ENCODE measurements around the gene ZNF701. TPM values are rescaled to one million over a fixed set of nuclear protein-coding genes. Genes with fewer than 3 reads are reported as not detected.
"Not testable (repeated sequence)": the region's sequence is repeated elsewhere in the genome, so short reads cannot be mapped to it uniquely, and the experiment has no call there.

Gene ZNF701
- polyA plus RNA-seq, 1 experiment = 8.2 TPM

DNA sequence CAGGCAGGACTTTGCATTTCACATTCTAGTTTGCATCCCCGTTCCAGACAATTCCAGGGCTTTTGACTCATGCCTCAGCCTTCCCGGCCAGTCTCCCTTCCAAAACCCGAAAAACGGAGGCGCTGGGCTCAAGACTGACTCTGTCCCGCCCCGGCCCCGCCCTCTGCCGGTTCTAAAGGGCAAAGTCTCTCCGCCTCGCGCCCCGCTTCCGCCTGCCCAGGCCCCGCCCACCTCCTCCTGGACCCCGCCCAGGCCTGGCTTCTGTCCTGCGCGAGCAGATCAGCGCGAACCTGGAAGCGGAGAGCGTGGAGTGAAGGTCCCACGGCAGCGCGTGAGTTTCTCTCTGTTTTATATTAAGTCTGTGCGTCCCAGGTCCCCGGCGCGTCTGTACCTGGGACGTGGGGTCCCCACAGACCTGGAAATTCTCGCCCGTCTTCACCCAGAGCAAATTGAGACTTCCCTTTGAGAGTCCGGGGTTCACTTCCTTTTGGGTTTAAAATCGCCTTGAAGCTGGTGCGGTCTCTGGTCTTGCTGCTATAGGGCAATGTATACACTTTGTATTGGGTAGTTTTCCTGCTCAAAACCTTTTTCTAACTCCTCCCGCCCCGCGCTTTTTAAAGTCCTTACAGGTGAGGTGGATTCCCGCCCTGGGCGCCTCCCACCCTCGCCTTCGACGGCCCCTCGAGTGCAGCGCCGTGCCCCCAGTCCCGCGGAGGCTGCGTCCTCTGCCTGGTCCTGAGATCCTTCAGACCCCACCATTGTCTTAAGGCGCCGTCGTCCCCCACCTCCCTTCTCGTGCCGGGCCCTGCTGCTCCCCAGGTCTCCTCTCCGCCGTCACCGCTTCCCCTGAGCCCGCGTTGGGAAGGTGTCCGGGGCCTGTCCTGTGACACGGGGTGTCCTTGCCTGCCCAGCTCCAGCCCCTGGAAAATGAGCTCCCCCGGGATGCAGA lies 31.2 kb downstream of the ZNF701 start:
- TF ChIP-seq, protein P1, sequence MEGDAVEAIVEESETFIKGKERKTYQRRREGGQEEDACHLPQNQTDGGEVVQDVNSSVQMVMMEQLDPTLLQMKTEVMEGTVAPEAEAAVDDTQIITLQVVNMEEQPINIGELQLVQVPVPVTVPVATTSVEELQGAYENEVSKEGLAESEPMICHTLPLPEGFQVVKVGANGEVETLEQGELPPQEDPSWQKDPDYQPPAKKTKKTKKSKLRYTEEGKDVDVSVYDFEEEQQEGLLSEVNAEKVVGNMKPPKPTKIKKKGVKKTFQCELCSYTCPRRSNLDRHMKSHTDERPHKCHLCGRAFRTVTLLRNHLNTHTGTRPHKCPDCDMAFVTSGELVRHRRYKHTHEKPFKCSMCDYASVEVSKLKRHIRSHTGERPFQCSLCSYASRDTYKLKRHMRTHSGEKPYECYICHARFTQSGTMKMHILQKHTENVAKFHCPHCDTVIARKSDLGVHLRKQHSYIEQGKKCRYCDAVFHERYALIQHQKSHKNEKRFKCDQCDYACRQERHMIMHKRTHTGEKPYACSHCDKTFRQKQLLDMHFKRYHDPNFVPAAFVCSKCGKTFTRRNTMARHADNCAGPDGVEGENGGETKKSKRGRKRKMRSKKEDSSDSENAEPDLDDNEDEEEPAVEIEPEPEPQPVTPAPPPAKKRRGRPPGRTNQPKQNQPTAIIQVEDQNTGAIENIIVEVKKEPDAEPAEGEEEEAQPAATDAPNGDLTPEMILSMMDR (IDR thresholded peaks at IDR 0.05; ENCODE audit: low read depth, low read length) = peak; percentile 38; the same call in 1 of the 2 replicates
- POLR2A ChIA-PET = no interaction called here
- Histone ChIP-seq H3K27ac (ENCODE audit: low read depth, low read length) (peak overlapping the region; percentile 52), H3K4me3 (ENCODE audit: low read depth, low read length) (peak overlapping the region; percentile 60), H3K27me3 (ENCODE audit: control insufficient read depth, insufficient read depth, low read length) (no peaks in the 10 kb centered on the region), H3K9me3 (ENCODE audit: control insufficient read depth, insufficient read depth, low read length) (peaks cover 34% of the 10 kb centered on the region)
- peak; percentile 74 for DNase-seq (ENCODE audit: low read depth, low spot score)
- CTCF ChIA-PET = interaction anchor here (0.8 to 1.6 kb wide), 3 partner anchors 11 to 30 kb away, joined by 3 to 7 read pairs (median 5); no protein-coding TSS in a partner anchor

DNA sequence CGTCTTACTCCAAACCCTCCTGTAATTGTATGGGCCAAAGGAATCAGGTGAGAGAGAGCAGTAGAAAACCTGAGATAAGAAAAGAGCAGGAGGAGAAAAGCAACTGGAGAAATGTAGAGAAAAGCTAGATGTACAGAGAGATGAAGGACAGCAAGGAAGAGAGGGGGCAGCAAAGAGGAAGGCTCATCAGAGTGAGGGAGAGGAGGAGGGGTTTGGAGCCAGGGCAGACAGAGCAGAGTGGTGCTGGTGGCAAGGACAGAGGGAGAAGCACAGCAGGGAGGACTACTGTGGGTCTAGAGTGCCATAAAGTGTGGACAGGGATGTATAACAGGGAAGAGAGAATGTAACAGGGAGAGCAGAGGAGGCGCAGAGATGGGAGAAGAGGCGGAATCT lies 31.9 kb downstream of the ZNF701 start:
- H3K27ac ChIP-seq (ENCODE audit: low read depth, low read length); DNase-seq (ENCODE audit: low read depth, low spot score); H3K27me3 ChIP-seq (ENCODE audit: control insufficient read depth, insufficient read depth, low read length); POLR2A ChIA-PET: not testable (repeated sequence)
- peak overlapping the region; percentile 60 for H3K4me3 ChIP-seq (ENCODE audit: low read depth, low read length)
- H3K9me3 ChIP-seq (ENCODE audit: control insufficient read depth, insufficient read depth, low read length) = peaks cover 39% of the 10 kb centered on the region
- CTCF ChIA-PET = interaction anchor here (0.6 to 1.6 kb wide), 4 partner anchors 12 to 75 kb away, joined by 3 to 7 read pairs (median 4); no protein-coding TSS in a partner anchor

DNA sequence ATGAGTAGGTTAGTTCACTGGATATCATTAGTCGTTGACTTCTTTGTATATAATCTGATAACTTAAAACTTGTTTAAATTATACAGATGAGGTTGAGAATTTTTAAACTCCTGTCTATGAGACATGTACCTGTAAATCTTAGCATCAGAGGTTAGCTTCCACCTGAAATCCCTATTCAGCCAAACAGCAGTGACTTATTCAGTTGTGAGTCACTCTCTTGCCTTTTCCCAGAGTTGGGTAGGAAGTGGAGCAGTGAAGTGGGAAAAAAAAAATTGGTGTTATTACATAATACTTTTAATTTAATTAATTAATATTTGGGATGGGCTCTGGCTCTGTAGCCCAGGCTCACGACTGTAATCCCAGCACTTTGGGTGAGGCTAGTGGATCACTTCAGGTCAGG lies 32.9 kb downstream of the ZNF701 start:
- CTCF ChIA-PET = interaction anchor here (1.3 to 1.6 kb wide), 2 partner anchors 13 to 20 kb away, joined by 5 to 7 read pairs; no protein-coding TSS in a partner anchor
- H3K9me3 ChIP-seq (ENCODE audit: control insufficient read depth, insufficient read depth, low read length) = peaks cover 38% of the 10 kb centered on the region
- TF ChIP-seq, protein P1 (IDR thresholded peaks at IDR 0.05; ENCODE audit: low read depth, low read length) = no peak
- no peak overlapping the region for H3K27ac ChIP-seq (ENCODE audit: low read depth, low read length)
- POLR2A ChIA-PET = no interaction called here
- H3K4me3 ChIP-seq (ENCODE audit: low read depth, low read length) = no peak overlapping the region
- DNase-seq (ENCODE audit: low read depth, low spot score) = no peak
- no peaks in the 10 kb centered on the region for H3K27me3 ChIP-seq (ENCODE audit: control insufficient read depth, insufficient read depth, low read length)

DNA sequence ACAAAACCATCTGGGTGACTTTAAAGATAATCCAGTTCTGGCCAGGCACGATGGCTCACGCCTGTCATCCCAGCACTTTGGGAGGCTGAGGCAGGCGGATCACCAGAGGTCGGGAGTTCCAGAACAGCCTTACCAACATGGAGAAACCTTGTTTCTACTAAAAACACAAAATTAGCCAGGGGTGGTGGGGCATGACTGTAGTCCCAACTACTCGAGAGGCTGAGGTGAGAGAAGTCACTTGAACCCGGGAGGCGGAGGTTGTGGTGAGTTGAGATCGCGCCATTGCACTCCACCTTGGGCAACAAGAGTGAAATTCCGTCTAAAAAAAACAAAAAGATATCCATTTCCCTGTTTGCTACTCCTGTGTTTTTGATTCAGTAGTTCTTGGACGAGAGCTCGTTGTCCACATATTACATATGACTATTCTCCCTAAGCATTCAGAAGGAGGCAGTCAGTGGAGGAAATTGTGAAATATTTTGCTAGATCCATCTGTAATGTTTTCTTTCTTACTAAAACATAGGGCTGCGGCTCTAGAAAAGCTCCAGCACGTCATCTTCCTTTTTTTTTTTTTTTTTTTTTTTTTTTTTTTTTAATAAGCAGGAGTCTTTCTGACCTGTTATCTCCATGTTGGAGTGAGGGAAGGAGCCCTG lies 33.6 kb downstream of the ZNF701 start:
- H3K4me3 ChIP-seq (ENCODE audit: low read depth, low read length) = no peak overlapping the region
- no peak for DNase-seq (ENCODE audit: low read depth, low spot score)
- peaks cover 31% of the 10 kb centered on the region for H3K9me3 ChIP-seq (ENCODE audit: control insufficient read depth, insufficient read depth, low read length)
- no peaks in the 10 kb centered on the region for H3K27me3 ChIP-seq (ENCODE audit: control insufficient read depth, insufficient read depth, low read length)
- ChIA-PET POLR2A (no interaction called here), CTCF (interaction anchor here (0.5 kb wide), 1 partner anchor 1398 kb away, joined by 4 read pairs; no protein-coding TSS in a partner anchor)
- no peak overlapping the region for H3K27ac ChIP-seq (ENCODE audit: low read depth, low read length)
- TF ChIP-seq, protein P1 (IDR thresholded peaks at IDR 0.05; ENCODE audit: low read depth, low read length) = no peak

DNA sequence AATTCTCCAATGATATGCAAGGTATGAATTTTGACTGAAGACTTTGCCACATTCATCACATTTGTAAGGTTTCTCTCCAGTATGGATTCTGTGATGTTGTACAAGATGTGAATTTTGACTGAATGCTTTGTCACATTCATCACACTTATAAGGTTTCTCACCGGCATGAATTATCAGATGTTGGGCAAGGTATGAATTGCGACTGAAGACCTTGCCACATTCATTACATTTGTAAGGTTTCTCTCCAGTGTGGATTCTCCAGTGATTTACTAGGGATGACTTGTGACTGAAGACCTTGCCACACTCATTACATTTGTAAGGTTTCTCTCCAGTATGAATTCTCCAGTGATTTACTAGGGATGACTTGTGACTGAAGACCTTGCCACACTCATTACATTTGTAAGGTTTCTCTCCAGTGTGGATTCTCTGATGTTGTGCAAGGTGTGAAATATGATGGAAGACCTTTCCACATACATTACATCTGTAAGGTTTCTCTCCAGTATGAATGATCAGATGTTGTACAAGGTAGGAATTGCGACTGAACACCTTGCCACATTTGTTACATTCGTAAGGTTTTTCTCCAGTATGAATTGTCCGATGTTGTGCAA lies 43.3 kb downstream of the ZNF701 start:
- TF ChIP-seq, protein P1 (IDR thresholded peaks at IDR 0.05; ENCODE audit: low read depth, low read length) = no peak
- no peaks in the 10 kb centered on the region for H3K27me3 ChIP-seq (ENCODE audit: control insufficient read depth, insufficient read depth, low read length)
- CTCF ChIA-PET = no interaction called here
- no peak for DNase-seq (ENCODE audit: low read depth, low spot score)
- H3K9me3 ChIP-seq (ENCODE audit: control insufficient read depth, insufficient read depth, low read length) = peaks cover 54% of the 10 kb centered on the region
- POLR2A ChIA-PET = no interaction called here
- H3K4me3 ChIP-seq (ENCODE audit: low read depth, low read length) = no peak overlapping the region
- no peak overlapping the region for H3K27ac ChIP-seq (ENCODE audit: low read depth, low read length)
